ENCODE measurements around the gene SERINC5.

SERINC5 gene

GRCh38 chr5:80134876-80135275, 121.0 kb downstream of the SERINC5 start:
- no peak for TF ChIP-seq MAX (IDR thresholded peaks at IDR 0.05; ENCODE audit: low read depth, low read length)
- no peak for TF ChIP-seq MYC (IDR thresholded peaks at IDR 0.05; ENCODE audit: low read depth, low read length)
- no peak for TF ChIP-seq CTCF (IDR thresholded peaks at IDR 0.05; ENCODE audit: low read depth, low read length)
- TF ChIP-seq POLR2A (IDR thresholded peaks at IDR 0.05; ENCODE audit: extremely low read depth, insufficient read length): no peak
- no peak overlapping the region for H3K4me3 ChIP-seq (ENCODE audit: low read depth, low read length)

GRCh38 chr5:80129146-80129545, 126.7 kb downstream of the SERINC5 start:
- DNase-seq (ENCODE audit: low read depth): no peak
- no peak for TF ChIP-seq POLR2A (IDR thresholded peaks at IDR 0.05; ENCODE audit: extremely low read depth, insufficient read length)
- TF ChIP-seq MYC (IDR thresholded peaks at IDR 0.05; ENCODE audit: low read depth, low read length): no peak
- TF ChIP-seq CTCF (IDR thresholded peaks at IDR 0.05; ENCODE audit: low read depth, low read length): no peak
- TF ChIP-seq MAX (IDR thresholded peaks at IDR 0.05; ENCODE audit: low read depth, low read length): no peak
- H3K4me3 ChIP-seq (ENCODE audit: low read depth, low read length): no peak overlapping the region

More at GRCh38 chr5:80134876-80135275, 121.0 kb downstream of the SERINC5 start:
- no peak for DNase-seq (ENCODE audit: low read depth)

GRCh38 chr5:80128141-80128540, 127.7 kb downstream of the SERINC5 start:
- no peak for DNase-seq (ENCODE audit: low read depth)
- no peak overlapping the region for H3K4me3 ChIP-seq (ENCODE audit: low read depth, low read length)
- TF ChIP-seq POLR2A (IDR thresholded peaks at IDR 0.05; ENCODE audit: extremely low read depth, insufficient read length) (no peak), MYC (IDR thresholded peaks at IDR 0.05; ENCODE audit: low read depth, low read length) (no peak), CTCF (IDR thresholded peaks at IDR 0.05; ENCODE audit: low read depth, low read length) (no peak)

GRCh38 chr5:80127116-80127552, 128.7 kb downstream of the SERINC5 start:
- H3K4me3 ChIP-seq (ENCODE audit: low read depth, low read length): no peak overlapping the region
- peak; percentile 77 for DNase-seq (ENCODE audit: low read depth)
- TF ChIP-seq CTCF (IDR thresholded peaks at IDR 0.05; ENCODE audit: low read depth, low read length) (no peak), MAX (IDR thresholded peaks at IDR 0.05; ENCODE audit: low read depth, low read length) (no peak), MYC (IDR thresholded peaks at IDR 0.05; ENCODE audit: low read depth, low read length) (no peak)

- H3K4me3 ChIP-seq (ENCODE audit: low read depth, low read length): no peak overlapping the region
- peak; percentile 66 for DNase-seq (ENCODE audit: low read depth)
Observed at GRCh38 chr5:80125962-80126480, 129.8 kb downstream of the SERINC5 start.

GRCh38 chr5:80125022-80125961, 130.6 kb downstream of the SERINC5 start:
- no peak for DNase-seq (ENCODE audit: low read depth)
- TF ChIP-seq MYC (IDR thresholded peaks at IDR 0.05; ENCODE audit: low read depth, low read length) (no peak), POLR2A (IDR thresholded peaks at IDR 0.05; ENCODE audit: extremely low read depth, insufficient read length) (no peak), CTCF (IDR thresholded peaks at IDR 0.05; ENCODE audit: low read depth, low read length) (no peak), MAX (IDR thresholded peaks at IDR 0.05; ENCODE audit: low read depth, low read length) (no peak)
- H3K4me3 ChIP-seq (ENCODE audit: low read depth, low read length): no peak overlapping the region

More at GRCh38 chr5:80125962-80126480, 129.8 kb downstream of the SERINC5 start:
- no peak for TF ChIP-seq POLR2A (IDR thresholded peaks at IDR 0.05; ENCODE audit: extremely low read depth, insufficient read length)

Data from NB4 (cell line).